ENCODE results near the gene KDM2B.

DNA sequence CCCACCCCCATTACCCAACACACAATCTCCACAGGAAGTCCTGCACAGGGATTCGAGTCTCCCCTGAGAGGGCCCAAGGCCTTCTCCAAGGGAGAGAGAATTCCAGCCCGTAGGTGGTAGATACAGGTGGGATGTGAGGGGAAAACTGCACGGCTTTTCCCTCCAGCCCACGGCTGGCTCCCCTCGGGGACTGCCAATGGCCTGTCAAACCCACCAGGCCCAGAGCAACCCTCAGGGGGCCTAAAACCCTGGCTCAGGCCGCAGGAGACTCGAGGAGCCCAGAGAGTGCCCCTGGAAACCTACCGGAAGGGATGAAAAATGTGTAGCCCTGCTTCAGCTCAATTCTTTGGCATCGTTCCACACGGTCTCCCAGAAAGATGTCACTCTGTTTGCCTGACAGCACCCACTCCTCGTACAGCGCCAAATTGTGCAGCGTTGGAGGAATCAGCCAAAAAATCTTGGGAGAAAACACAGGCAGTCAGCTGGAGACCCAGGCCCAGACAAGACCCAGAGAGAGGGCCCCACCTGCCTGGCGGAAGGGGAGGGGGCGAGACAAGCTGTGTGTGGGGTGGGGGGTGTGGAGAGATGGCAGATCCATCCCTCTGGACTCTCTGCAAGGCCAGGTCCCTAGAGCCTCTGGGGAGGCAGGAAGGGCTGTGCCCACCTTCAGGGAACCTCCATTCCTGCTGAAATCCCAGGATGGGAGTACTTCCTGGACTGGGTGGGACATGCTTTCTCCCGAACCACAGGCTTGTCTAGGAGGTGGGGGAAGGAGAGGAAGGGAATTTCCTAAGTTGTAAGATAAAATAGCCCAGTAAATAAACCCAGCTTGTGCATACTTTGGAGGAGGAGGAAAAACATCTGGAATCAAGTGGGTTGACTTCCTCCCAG is 48.1 kb downstream of the KDM2B start:
- TF ChIP-seq, protein P1, sequence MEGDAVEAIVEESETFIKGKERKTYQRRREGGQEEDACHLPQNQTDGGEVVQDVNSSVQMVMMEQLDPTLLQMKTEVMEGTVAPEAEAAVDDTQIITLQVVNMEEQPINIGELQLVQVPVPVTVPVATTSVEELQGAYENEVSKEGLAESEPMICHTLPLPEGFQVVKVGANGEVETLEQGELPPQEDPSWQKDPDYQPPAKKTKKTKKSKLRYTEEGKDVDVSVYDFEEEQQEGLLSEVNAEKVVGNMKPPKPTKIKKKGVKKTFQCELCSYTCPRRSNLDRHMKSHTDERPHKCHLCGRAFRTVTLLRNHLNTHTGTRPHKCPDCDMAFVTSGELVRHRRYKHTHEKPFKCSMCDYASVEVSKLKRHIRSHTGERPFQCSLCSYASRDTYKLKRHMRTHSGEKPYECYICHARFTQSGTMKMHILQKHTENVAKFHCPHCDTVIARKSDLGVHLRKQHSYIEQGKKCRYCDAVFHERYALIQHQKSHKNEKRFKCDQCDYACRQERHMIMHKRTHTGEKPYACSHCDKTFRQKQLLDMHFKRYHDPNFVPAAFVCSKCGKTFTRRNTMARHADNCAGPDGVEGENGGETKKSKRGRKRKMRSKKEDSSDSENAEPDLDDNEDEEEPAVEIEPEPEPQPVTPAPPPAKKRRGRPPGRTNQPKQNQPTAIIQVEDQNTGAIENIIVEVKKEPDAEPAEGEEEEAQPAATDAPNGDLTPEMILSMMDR (conservative IDR thresholded peaks at IDR 0.05 in 1 of 2, IDR thresholded peaks at IDR 0.05 in 1 of 2; ENCODE audit: extremely low read depth in 1 of 2, insufficient read depth in 1 of 2, low read depth in 1 of 2, low read length in 2 of 2): no peak
- no peak for TF ChIP-seq EZH2 (IDR thresholded peaks at IDR 0.05; ENCODE audit: borderline replicate concordance, low read length)
